H1 (cell line): ENCODE results near the gene ZNF77. TPM values are rescaled to one million over a fixed set of nuclear protein-coding genes. Genes with fewer than 3 reads are reported as not detected.

Experiments used
- CTCF ChIA-PET: fragments of 300-600 bp; sonication (Branson Sonifier 250); formaldehyde crosslinking; loops from one replicate; lab custom pipeline; 2021; ENCODE audit not compliant: partially characterized antibody; lab: Charles Lee
- POLR2A ChIA-PET: fragments of 300-600 bp; sonication (Branson Sonifier 250); formaldehyde crosslinking; loops from one replicate; lab custom pipeline; 2021; ENCODE audit warnings: inconsistent platforms; ENCODE audit not compliant: partially characterized antibody; lab: Charles Lee
- DNase-seq, 2 experiments: peaks; one replicate each; pipeline versions ENCODE4 v3.0.0 to v3.0.0-alpha.2; 2010 to 2022; ENCODE audit warnings: low spot score in 2 of 2, low read depth in 1 of 2, mixed read lengths in 1 of 2
- FAIRE-seq: peaks from 2 replicates; lab custom pipeline; 2011; peaks lifted over from hg19 to GRCh38; lab: Jason Lieb, UNC
- H2AFZ ChIP-seq: 2 replicates; pipeline ENCODE4 v1.8.1; 2012; ENCODE audit warnings: low read length, inconsistent platforms
- H2AK5ac ChIP-seq: 2 replicates; pipeline ENCODE4 v1.6.1; 2013; ENCODE audit warnings: low read depth, low read length
- H2BK120ac ChIP-seq: replicated peaks from 2 replicates; pipeline ENCODE3; 2013; ENCODE audit warnings: low read depth, low read length, inconsistent platforms
- H2BK12ac ChIP-seq: 2 replicates; pipeline ENCODE4 v1.6.1; 2013; ENCODE audit warnings: low read depth, low read length
- H2BK15ac ChIP-seq: 2 replicates; pipeline ENCODE4 v1.6.1; 2013; ENCODE audit warnings: low read length
- H2BK20ac ChIP-seq: 2 replicates; pipeline ENCODE4 v1.6.1; 2013; ENCODE audit warnings: low read length
- H2BK5ac ChIP-seq: 2 replicates; pipeline ENCODE4 v1.6.1; 2013; ENCODE audit warnings: low read depth, low read length
- H3K14ac ChIP-seq: 2 replicates; pipeline ENCODE4 v1.6.1; 2013; ENCODE audit warnings: inconsistent platforms; ENCODE audit not compliant: insufficient read length
- H3K18ac ChIP-seq: 2 replicates; pipeline ENCODE4 v1.6.1; 2013; ENCODE audit warnings: low read length; ENCODE audit errors: extremely low read depth
- H3K23ac ChIP-seq: 2 replicates; pipeline ENCODE4 v1.6.1; 2013; ENCODE audit warnings: inconsistent platforms; ENCODE audit not compliant: insufficient read length
- H3K23me2 ChIP-seq: 2 replicates; pipeline ENCODE4 v1.6.1; 2013; ENCODE audit warnings: low read depth, low read length
- H3K27ac ChIP-seq: 2 replicates; pipeline ENCODE4 v1.6.1; 2011; ENCODE audit warnings: low read depth, low read length, inconsistent platforms
- H3K27me3 ChIP-seq, 4 experiments: replicated peaks in 1 of 4; 1 replicate in 1 of 4; 2 replicates in 3 of 4; pipeline versions ENCODE4 v1.6.1 to v1.8.1; 2011 to 2013; ENCODE audit warnings: low read length in 3 of 4, mild to moderate bottlenecking in 3 of 4, inconsistent platforms in 2 of 4, mixed read lengths in 2 of 4, moderate library complexity in 1 of 4; ENCODE audit not compliant: control insufficient read depth in 3 of 4, insufficient read depth in 3 of 4; ENCODE audit errors: extremely low read depth in 1 of 4
- H3K36me3 ChIP-seq, 4 experiments: 2 replicates each; pipeline versions ENCODE4 v1.6.1 to v1.8.1; 2011 to 2013; ENCODE audit warnings: mild to moderate bottlenecking in 4 of 4, low read length in 3 of 4, moderate library complexity in 2 of 4, control low read depth in 1 of 4, inconsistent platforms in 1 of 4; ENCODE audit not compliant: insufficient read depth in 4 of 4, control insufficient read depth in 2 of 4
- H3K4ac ChIP-seq: replicated peaks from 2 replicates; pipeline ENCODE3; 2013; ENCODE audit warnings: low read length, low read depth, mixed read lengths, inconsistent platforms; ENCODE audit not compliant: insufficient read length
- H3K4me1 ChIP-seq, 4 experiments: replicated peaks in 1 of 4; 1 replicate in 1 of 4; 2 replicates in 3 of 4; pipeline versions ENCODE4 v1.6.1 to v1.8.1; 2011 to 2013; ENCODE audit warnings: low read length in 3 of 4, inconsistent platforms in 2 of 4, mixed read lengths in 1 of 4; ENCODE audit not compliant: insufficient read depth in 4 of 4, control insufficient read depth in 3 of 4
- H3K4me2 ChIP-seq, 2 experiments: 2 replicates each; pipeline versions ENCODE4 v1.6.1 to v1.8.1; 2011 to 2013; ENCODE audit warnings: low read depth in 2 of 2, low read length in 2 of 2, control low read depth in 1 of 2, inconsistent platforms in 1 of 2, mild to moderate bottlenecking in 1 of 2; ENCODE audit not compliant: insufficient read depth in 1 of 2
- H3K4me3 ChIP-seq, 4 experiments: fragments of 200-600, 300-600 bp in 1 of 4; sonication (generic), shearing (Covaris generic), sonication (Bioruptor Twin) in 1 of 4; 2 replicates each; pipeline versions ENCODE4 v1.5.1 to v1.8.1; 2011 to 2016; ENCODE audit warnings: low read length in 4 of 4, low read depth in 3 of 4, control low read depth in 2 of 4, inconsistent platforms in 2 of 4, mild to moderate bottlenecking in 2 of 4, mixed read lengths in 1 of 4, moderate library complexity in 1 of 4; ENCODE audit not compliant: insufficient read depth in 2 of 4; ENCODE audit errors: extremely low read depth in 1 of 4
- H3K56ac ChIP-seq: replicated peaks from 2 replicates; pipeline ENCODE3; 2013; ENCODE audit warnings: low read depth, mild to moderate bottlenecking, mixed read lengths, low read length, inconsistent platforms; ENCODE audit not compliant: insufficient read length
- H3K79me1 ChIP-seq: 2 replicates; pipeline ENCODE4 v1.6.1; 2013; ENCODE audit warnings: low read depth, low read length, control low read depth
- H3K79me2 ChIP-seq, 2 experiments: 2 replicates each; pipeline versions ENCODE4 v1.6.1 to v1.8.1; 2012 to 2013; ENCODE audit warnings: low read length in 2 of 2, mild to moderate bottlenecking in 2 of 2, inconsistent platforms in 1 of 2; ENCODE audit not compliant: insufficient read depth in 2 of 2, control insufficient read depth in 1 of 2
- H3K9ac ChIP-seq, 4 experiments: replicated peaks in 1 of 4; 1 replicate in 1 of 4; 2 replicates in 3 of 4; pipeline versions ENCODE4 v1.6.1 to v1.8.1; 2011 to 2013; ENCODE audit warnings: low read depth in 3 of 4, low read length in 3 of 4, control low read depth in 2 of 4, mild to moderate bottlenecking in 2 of 4, moderate library complexity in 2 of 4, inconsistent platforms in 1 of 4; ENCODE audit errors: extremely low read depth in 1 of 4
- H3K9me3 ChIP-seq, 2 experiments: 2 replicates each; pipeline versions ENCODE4 v1.6.1 to v1.8.1; 2012 to 2013; ENCODE audit warnings: mild to moderate bottlenecking in 2 of 2, moderate library complexity in 2 of 2, control low read depth in 1 of 2, inconsistent platforms in 1 of 2, low read depth in 1 of 2, low read length in 1 of 2, mixed read lengths in 1 of 2; ENCODE audit not compliant: insufficient read depth in 2 of 2
- H4K20me1 ChIP-seq, 2 experiments: replicated peaks in 1 of 2; 2 replicates each; pipeline versions ENCODE3 to v1.8.1; 2011 to 2013; ENCODE audit warnings: inconsistent platforms in 2 of 2, low read length in 2 of 2, mild to moderate bottlenecking in 1 of 2; ENCODE audit not compliant: insufficient read depth in 2 of 2, control insufficient read depth in 1 of 2
- H4K5ac ChIP-seq: 2 replicates; pipeline ENCODE4 v1.6.1; 2013; ENCODE audit warnings: low read length, low read depth, mixed read lengths, inconsistent platforms; ENCODE audit not compliant: insufficient read length
- H4K8ac ChIP-seq: 2 replicates; pipeline ENCODE4 v1.8.0; 2013; ENCODE audit warnings: mild to moderate bottlenecking, moderate library complexity, low read length, inconsistent platforms; ENCODE audit not compliant: insufficient read depth; ENCODE audit errors: extremely low read depth
- H4K91ac ChIP-seq: replicated peaks from 2 replicates; pipeline ENCODE3; 2013; ENCODE audit warnings: low read length, mixed read lengths, inconsistent platforms; ENCODE audit not compliant: insufficient read length
- FOSL1 ChIP-seq: IDR thresholded peaks from 2 replicates; pipeline ENCODE4 v1.6.1; 2011; ENCODE audit warnings: mild to moderate bottlenecking, low read depth, low read length, moderate library complexity; ENCODE audit not compliant: insufficient read depth
- GTF2F1 ChIP-seq: IDR thresholded peaks from 2 replicates; pipeline ENCODE4 v1.6.1; 2012; ENCODE audit warnings: low read depth, low read length, improper control_type of control experiment, borderline replicate concordance
- JUN ChIP-seq: IDR thresholded peaks from 2 replicates; pipeline ENCODE4 v1.6.1; 2011; ENCODE audit warnings: low read depth, mild to moderate bottlenecking, improper control_type of control experiment, low read length
- JUND ChIP-seq: IDR thresholded peaks from 2 replicates; pipeline ENCODE4 v1.6.1; 2011; ENCODE audit warnings: mild to moderate bottlenecking, improper control_type of control experiment, low read length
- POLR2AphosphoS5 ChIP-seq: IDR thresholded peaks from 2 replicates; pipeline ENCODE4 v1.6.1; 2011; ENCODE audit warnings: low read depth, low read length
- POU5F1 ChIP-seq: IDR thresholded peaks from 2 replicates; pipeline ENCODE4 v1.6.1; 2011; ENCODE audit warnings: low read depth, mild to moderate bottlenecking, low read length, moderate library complexity
- TAF1 ChIP-seq: IDR thresholded peaks from 2 replicates; pipeline ENCODE4 v1.6.1; 2011; ENCODE audit warnings: mild to moderate bottlenecking, low read depth, low read length
- TBP ChIP-seq: IDR thresholded peaks from 2 replicates; pipeline ENCODE4 v1.6.1; 2011; ENCODE audit warnings: low read depth, low read length, improper control_type of control experiment
- ZNF274 ChIP-seq: IDR thresholded peaks from 2 replicates; pipeline ENCODE4 v1.7.0; 2012; ENCODE audit warnings: low read length, borderline replicate concordance; ENCODE audit errors: extremely low read depth
- WGBS, 2 experiments: shearing (Covaris generic) in 1 of 2; methylation state at CpG; one replicate each; pipeline versions ENCODE4 v1.1.6 to v1.1.7; 2013 to 2015; ENCODE audit warnings: low lambda C conversion rate in 2 of 2, mixed read lengths in 2 of 2, inconsistent platforms in 1 of 2, low coverage in 1 of 2, missing lambda C conversion rate in 1 of 2; ENCODE audit not compliant: insufficient replicate concordance in 2 of 2, insufficient coverage in 1 of 2, insufficient read length in 1 of 2; ENCODE audit errors: extremely low coverage in 1 of 2, missing lambda C conversion rate in 1 of 2; 5-methylcytosine and 5-hydroxymethylcytosine counted together
- polyA plus RNA-seq, 7 experiments: library from polyadenylated mRNA; depleted of rRNA in 3 of 7; stranded (reverse) in 5 of 7; unstranded in 2 of 7; fragments of >200 nt in 5 of 7; fragments of 200-250 nt in 2 of 7; gene quantifications; 1 replicate in 5 of 7; 2 replicates in 1 of 7; 4 replicates in 1 of 7; pipeline versions ENCODE4 v1.2.1 to v1.2.3, GENCODE V29; 2011 to 2013; ENCODE audit warnings: missing spikeins in 2 of 7, mixed read lengths in 2 of 7
- total RNA-seq: library from RNA; stranded (reverse); fragmentation: NEBNext Ultra II Directional; extraction: Animal tissue kit (Norgen Biotek cat#: 25700); gene quantifications from 2 replicates; pipeline ENCODE4 v1.2.1, GENCODE V29; 2021

ZNF77 gene
- total and polyA plus RNA-seq, 2 of the 8 experiments (the other 6 are each of a cell fraction or from before 2014, with no cell fraction given): 2.9 to 4.7 TPM

- H3K9me3 ChIP-seq: no peaks in the 10 kb centered on the region
- H2BK15ac ChIP-seq: no peak overlapping the region
- POLR2A ChIA-PET: interaction anchor here (1.8 kb wide), 1 partner anchor 11 kb away, joined by 5 read pairs; no protein-coding TSS in a partner anchor
- no peak overlapping the region for H2BK120ac ChIP-seq
- no peaks in the 10 kb centered on the region; a peak in 1 of 8 replicates for H3K36me3 ChIP-seq
- 0 out of 4 replicates have a peak overlapping the region, but pooled peaks of 1 of the 2 experiments have one; percentile 0 for H3K4me2 ChIP-seq
- H3K23me2 ChIP-seq: no peaks in the 10 kb centered on the region
- no peak overlapping the region for H2BK12ac ChIP-seq
- no peak overlapping the region for H3K14ac ChIP-seq
- H3K23ac ChIP-seq: no peak overlapping the region
- H3K9ac ChIP-seq: no peak overlapping the region
- no peak overlapping the region for H2AK5ac ChIP-seq
- no peak overlapping the region for H2BK20ac ChIP-seq
- whole genome bisulfite sequencing, 2 experiments: no CpG with 5 or more reads among the region's 9 CpGs
- no peak overlapping the region for H4K8ac ChIP-seq
- no peaks in the 10 kb centered on the region for H3K79me1 ChIP-seq
- H3K27me3 ChIP-seq: no peaks in the 10 kb centered on the region
- H2AFZ ChIP-seq: no peak overlapping the region
- no peak for FAIRE-seq
- H2BK5ac ChIP-seq: no peak overlapping the region
- no peaks in the 10 kb centered on the region for H3K79me2 ChIP-seq
- no peak overlapping the region for H4K5ac ChIP-seq
- H3K4me1 ChIP-seq: peaks cover 0 to 5% (median 0%) of the 10 kb centered on the region in 4 experiments; a peak in 1 of 7 replicates
- H3K4me3 ChIP-seq: no peak overlapping the region
- no peaks in the 10 kb centered on the region for H4K20me1 ChIP-seq
- no peak for TF ChIP-seq ZNF274
- TF ChIP-seq POU5F1: no peak
- no peak for TF ChIP-seq JUND
- no peak for TF ChIP-seq TBP
- TF ChIP-seq JUN: no peak
- no peak for TF ChIP-seq GTF2F1
- no peak for TF ChIP-seq POLR2AphosphoS5
- no peak for TF ChIP-seq FOSL1
- TF ChIP-seq TAF1: no peak
- TF ChIP-seq, all 59 proteins: peak for 0
- H3K18ac ChIP-seq: no peak overlapping the region
- H3K27ac ChIP-seq: no peak overlapping the region
- no peak overlapping the region for H3K4ac ChIP-seq
- H3K56ac ChIP-seq: no peak overlapping the region
- no peak overlapping the region for H4K91ac ChIP-seq
- CTCF ChIA-PET: no interaction called here
- no peak for DNase-seq
These were observed 48.8 kb upstream of the ZNF77 start for GRCh38 chr19:2993579-2993978.
